Esophagus muscularis mucosa (tissue), 4 donors: ENCODE measurements around the gene RNF167. TPM values are rescaled to one million over a fixed set of nuclear protein-coding genes. Genes with fewer than 3 reads are reported as not detected.

Experiments used
- DNase-seq: peaks from one replicate; pipeline ENCODE4 v3.0.0-alpha.2; 2017; ENCODE audit errors: extremely low spot score
- H3K27ac ChIP-seq, 4 donors: fragments of 200-600 bp; sonication (generic); replicated peaks in 1 of 4; 1 replicate in 3 of 4; 2 replicates in 1 of 4; pipeline ENCODE4 v1.5.1; 2016 to 2019; ENCODE audit warnings: mild to moderate bottlenecking in 1 of 4
- H3K27me3 ChIP-seq, 4 donors: fragments of 200-600 bp; sonication (generic); one replicate each; pipeline versions ENCODE4 v1.5.1 to v1.6.0; 2016 to 2019
- H3K36me3 ChIP-seq, 4 donors: fragments of 200-600 bp; sonication (generic); one replicate each; pipeline ENCODE4 v1.5.1; 2016 to 2019
- H3K4me1 ChIP-seq, 4 donors: fragments of 200-600 bp; sonication (generic); one replicate each; pipeline ENCODE4 v1.5.1; 2016 to 2019
- H3K4me3 ChIP-seq, 4 donors: fragments of 200-600 bp; sonication (generic); 1 replicate in 2 of 4; 2 replicates in 2 of 4; pipeline ENCODE4 v1.5.1; 2016 to 2019; ENCODE audit warnings: mild to moderate bottlenecking in 4 of 4, moderate library complexity in 1 of 4
- H3K9me3 ChIP-seq, 4 donors: fragments of 200-600 bp; sonication (generic); 1 replicate in 3 of 4; 2 replicates in 1 of 4; pipeline ENCODE4 v1.5.1; 2016 to 2019
- EP300 ChIP-seq: sonication (generic); formaldehyde crosslinking; IDR thresholded peaks from one replicate; pipeline ENCODE4 v1.6.1; 2017; ENCODE audit warnings: antibody characterized with exemption
- POLR2A ChIP-seq: fragments of 450-650 bp; IDR thresholded peaks from one replicate; pipeline ENCODE4 v1.6.1; 2017; ENCODE audit warnings: antibody characterized with exemption, moderate library complexity, mild to moderate bottlenecking, low read depth
- POLR2AphosphoS5 ChIP-seq, 2 donors: sonication (generic); formaldehyde crosslinking; IDR thresholded peaks; one replicate each; pipeline ENCODE4 v1.6.1; 2017; ENCODE audit warnings: antibody characterized with exemption in 2 of 2
- WGBS: methylation state at CpG from one replicate; pipeline ENCODE4 v1.1.5; 2018; 5-methylcytosine and 5-hydroxymethylcytosine counted together
- intact Hi-C: fragments of 100-400 bp; cut with DNase I; formaldehyde crosslinking; loops from one replicate; pipeline ENCODE4 v1.15.1; 2023
- total RNA-seq, 4 donors: library from RNA; depleted of rRNA; stranded (reverse); fragments of >200 nt; gene quantifications; one replicate each; pipeline versions ENCODE4 v1.1.0 to v1.2.1, GENCODE V29; 2016
- TF ChIP-seq, protein P1 (sequence below), 3 experiments: fragments of 200-600 bp in 2 of 3; fragments of 450-650 bp in 1 of 3; sonication (generic) in 2 of 3; IDR thresholded peaks; one replicate each; pipeline ENCODE4 v1.5.1; 2017 to 2019; ENCODE audit warnings: antibody characterized with exemption in 3 of 3, mild to moderate bottlenecking in 2 of 3, moderate library complexity in 1 of 3

The RNF167 gene
- total RNA-seq, 4 donors from 2014 or later: 59.8 to 96.3 (median 69.5) TPM

DNA sequence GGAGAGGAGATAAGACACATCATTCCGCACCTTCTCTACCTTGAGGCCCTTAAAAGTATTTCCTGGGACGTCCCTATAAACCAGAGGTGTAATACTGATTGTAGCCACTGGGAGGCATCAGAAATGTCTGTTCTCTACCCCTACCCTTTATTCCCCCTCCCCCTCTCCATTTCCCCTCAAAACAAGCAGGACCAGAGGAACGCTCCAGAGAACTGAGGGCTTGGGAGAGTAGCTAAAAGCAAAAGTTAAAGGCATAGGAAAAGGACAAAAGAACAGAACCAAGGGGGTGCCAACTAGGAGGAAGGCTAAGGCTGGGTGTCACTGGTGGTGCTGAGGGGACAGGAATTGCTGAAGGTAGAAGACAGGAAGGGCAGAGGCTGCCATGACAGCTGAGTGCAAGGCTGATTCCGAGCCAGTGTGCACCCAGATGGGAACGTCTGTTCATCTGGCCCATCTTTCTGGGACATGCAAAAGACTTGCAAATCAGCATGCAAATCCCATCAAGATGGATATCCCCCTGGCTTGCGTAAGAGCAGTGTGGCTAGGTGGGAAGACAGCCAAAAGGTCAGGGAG, 40.7 kb downstream of the RNF167 start:
- Histone ChIP-seq H3K27ac (peak overlapping the region in 1 of 4 donors; percentile 22), H3K9me3 (no peaks in the 10 kb centered on the region), H3K27me3 (no peaks in the 10 kb centered on the region), H3K4me1 (peaks cover 2 to 17% (median 10%) of the 10 kb centered on the region in 4 donors), H3K36me3 (peaks cover 45 to 98% (median 89%) of the 10 kb centered on the region in 4 donors), H3K4me3 (no peak overlapping the region)
- TF ChIP-seq EP300: no peak
- TF ChIP-seq, protein P1, sequence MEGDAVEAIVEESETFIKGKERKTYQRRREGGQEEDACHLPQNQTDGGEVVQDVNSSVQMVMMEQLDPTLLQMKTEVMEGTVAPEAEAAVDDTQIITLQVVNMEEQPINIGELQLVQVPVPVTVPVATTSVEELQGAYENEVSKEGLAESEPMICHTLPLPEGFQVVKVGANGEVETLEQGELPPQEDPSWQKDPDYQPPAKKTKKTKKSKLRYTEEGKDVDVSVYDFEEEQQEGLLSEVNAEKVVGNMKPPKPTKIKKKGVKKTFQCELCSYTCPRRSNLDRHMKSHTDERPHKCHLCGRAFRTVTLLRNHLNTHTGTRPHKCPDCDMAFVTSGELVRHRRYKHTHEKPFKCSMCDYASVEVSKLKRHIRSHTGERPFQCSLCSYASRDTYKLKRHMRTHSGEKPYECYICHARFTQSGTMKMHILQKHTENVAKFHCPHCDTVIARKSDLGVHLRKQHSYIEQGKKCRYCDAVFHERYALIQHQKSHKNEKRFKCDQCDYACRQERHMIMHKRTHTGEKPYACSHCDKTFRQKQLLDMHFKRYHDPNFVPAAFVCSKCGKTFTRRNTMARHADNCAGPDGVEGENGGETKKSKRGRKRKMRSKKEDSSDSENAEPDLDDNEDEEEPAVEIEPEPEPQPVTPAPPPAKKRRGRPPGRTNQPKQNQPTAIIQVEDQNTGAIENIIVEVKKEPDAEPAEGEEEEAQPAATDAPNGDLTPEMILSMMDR (IDR thresholded peaks at IDR 0.05): peak; percentile 72 to 86 (median 83)
- 44% methylated on average over 6 of the region's 6 CpGs for WGBS
- intact Hi-C loops: loop anchor here (2.0 kb wide), 1 partner anchor 82 kb away; no protein-coding TSS in a partner anchor
- DNase-seq: no peak

- WGBS: 64% methylated on average over 5 of the region's 5 CpGs
- peaks cover 29 to 85% (median 76%) of the 10 kb centered on the region in 4 donors for H3K36me3 ChIP-seq
- H3K4me3 ChIP-seq: no peak overlapping the region
- H3K27ac ChIP-seq: no peak overlapping the region
- peaks cover 12 to 31% (median 23%) of the 10 kb centered on the region in 4 donors for H3K4me1 ChIP-seq
- intact Hi-C loops: no loop called here
- no peaks in the 10 kb centered on the region for H3K9me3 ChIP-seq
- DNase-seq: no peak
- no peak for TF ChIP-seq POLR2A
- TF ChIP-seq, protein P1 (IDR thresholded peaks at IDR 0.05): no peak
- TF ChIP-seq EP300: no peak
- no peak for TF ChIP-seq POLR2AphosphoS5 (IDR thresholded peaks at IDR 0.05)
- H3K27me3 ChIP-seq: no peaks in the 10 kb centered on the region
Observed at GRCh38 chr17:4982305-4982704, 42.2 kb downstream of the RNF167 start.

DNA sequence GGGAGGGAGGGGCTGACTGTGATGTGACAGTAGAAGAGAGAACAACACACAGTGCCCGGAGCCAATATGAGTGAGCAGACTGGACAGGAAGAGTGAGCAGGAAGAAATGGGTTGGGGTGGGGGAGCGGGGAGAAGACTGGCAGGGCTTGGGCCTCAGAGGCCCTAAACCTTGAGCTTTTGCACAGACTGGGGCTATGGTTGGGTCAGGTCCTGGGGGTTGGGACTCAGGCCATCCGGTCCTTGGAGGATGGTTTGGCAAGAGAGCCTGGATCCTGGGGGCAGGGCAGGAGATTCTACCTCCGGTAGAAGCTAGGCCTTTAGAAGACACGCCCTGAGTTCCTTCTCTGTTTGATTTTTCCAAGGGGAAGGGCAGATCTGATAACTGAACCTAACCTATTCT, 46.3 kb downstream of the RNF167 start:
- intact Hi-C loops: loop anchor here (5.0 kb wide), 2 partner anchors 49 to 79 kb away; no protein-coding TSS in a partner anchor

DNA sequence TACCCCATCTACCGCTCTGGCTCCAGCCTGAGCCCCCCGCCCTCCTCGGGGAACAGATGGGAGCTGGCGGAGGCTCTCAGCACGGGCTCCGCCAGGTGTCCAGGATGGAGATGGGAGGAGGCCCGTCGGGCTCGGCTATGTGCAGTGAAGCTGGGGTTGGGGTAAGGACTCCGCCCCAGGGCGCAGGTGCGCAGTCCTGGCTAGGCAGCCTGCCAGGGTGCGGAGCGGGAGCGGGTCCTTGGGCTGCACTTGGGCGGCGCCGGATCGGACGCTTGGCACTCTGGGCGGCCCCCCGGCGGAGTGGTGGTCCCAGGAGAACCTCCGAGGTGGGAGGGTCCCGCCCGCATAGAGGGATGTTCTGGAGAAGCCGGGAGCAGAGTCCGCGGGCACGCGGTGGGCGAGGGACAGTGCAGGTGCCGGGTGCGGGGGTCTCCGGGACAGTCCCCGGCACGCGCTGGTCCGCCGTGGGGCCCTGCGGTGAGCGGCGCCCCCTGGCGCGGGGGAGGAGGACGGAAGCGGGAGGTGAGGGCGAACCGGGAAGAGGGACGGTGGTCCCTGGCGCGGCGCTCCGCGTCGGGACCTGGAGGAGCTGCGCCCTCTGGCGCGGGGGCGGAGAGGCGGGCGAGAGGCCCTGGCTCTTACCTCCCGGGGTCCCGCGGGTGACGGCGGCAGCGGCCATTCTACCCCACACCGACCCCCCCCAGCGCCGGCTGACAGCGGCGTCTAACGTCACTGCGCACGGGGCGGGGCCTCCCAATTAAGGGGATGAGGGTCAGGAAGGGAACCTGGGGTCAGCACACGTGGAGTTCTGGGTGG, 47.1 kb downstream of the RNF167 start, which contains the start of gene CAMTA2:
Gene CAMTA2, minus strand, starts transcription at position 725 of the 816 bp plus-strand sequence. CDS start 1,453 bp downstream, outside the sequence.
- no peaks in the 10 kb centered on the region for H3K27me3 ChIP-seq
- WGBS: 0% methylated on average over 26 of the region's 78 CpGs
- H3K36me3 ChIP-seq: peaks cover 0 to 39% (median 31%) of the 10 kb centered on the region in 4 donors
- intact Hi-C loops: loop anchor here (5.0 kb wide), 2 partner anchors 50 to 80 kb away; no protein-coding TSS in a partner anchor
- H3K9me3 ChIP-seq: no peaks in the 10 kb centered on the region
- TF ChIP-seq EP300 (no peak), POLR2AphosphoS5 (IDR thresholded peaks at IDR 0.05) (peak; percentile 83 to 90), POLR2A (peak; percentile 80)
- TF ChIP-seq, protein P1 (IDR thresholded peaks at IDR 0.05): peak; percentile 78 to 88 (median 83)
- peak within 1 kb of the TSS; percentile 80 to 96 (median 84) for H3K4me3 ChIP-seq
- DNase-seq: peak; percentile 97
- peaks cover 22 to 34% (median 32%) of the 10 kb centered on the region in 4 donors for H3K4me1 ChIP-seq
- H3K27ac ChIP-seq: peak within 1 kb of the TSS; percentile 90 to 98 (median 92)

More for the DNA sequence above, 46.3 kb downstream of the RNF167 start:
- DNase-seq: no peak
- TF ChIP-seq POLR2A (no peak), EP300 (no peak), POLR2AphosphoS5 (IDR thresholded peaks at IDR 0.05) (no peak)
- TF ChIP-seq, protein P1 (IDR thresholded peaks at IDR 0.05): no peak
- peaks cover 22 to 35% (median 32%) of the 10 kb centered on the region in 4 donors for H3K4me1 ChIP-seq
- H3K9me3 ChIP-seq: no peaks in the 10 kb centered on the region
- no peaks in the 10 kb centered on the region for H3K27me3 ChIP-seq
- peaks cover 3 to 46% (median 37%) of the 10 kb centered on the region in 4 donors for H3K36me3 ChIP-seq
- H3K27ac ChIP-seq: peak overlapping the region; percentile 90 to 98 (median 92)
- peak overlapping the region; percentile 80 to 96 (median 84) for H3K4me3 ChIP-seq
- WGBS: 45% methylated on average over 5 of the region's 5 CpGs
